Measurements from ENCODE around the gene STEEP1. TPM values are rescaled to one million over a fixed set of nuclear protein-coding genes. Genes with fewer than 3 reads are reported as not detected.
A peak's percentile ranks its signal among the peaks of the same experiment; 100 is the strongest.

The STEEP1 gene
- total RNA-seq, 1 experiment from 2014 or later = 104 TPM

GRCh38 chrX:119604766-119605463, 39.7 kb upstream of the STEEP1 start:
- CTCF ChIA-PET = no interaction called here
- POLR2A ChIA-PET (ENCODE audit: unreplicated experiment) = no interaction called here

DNA sequence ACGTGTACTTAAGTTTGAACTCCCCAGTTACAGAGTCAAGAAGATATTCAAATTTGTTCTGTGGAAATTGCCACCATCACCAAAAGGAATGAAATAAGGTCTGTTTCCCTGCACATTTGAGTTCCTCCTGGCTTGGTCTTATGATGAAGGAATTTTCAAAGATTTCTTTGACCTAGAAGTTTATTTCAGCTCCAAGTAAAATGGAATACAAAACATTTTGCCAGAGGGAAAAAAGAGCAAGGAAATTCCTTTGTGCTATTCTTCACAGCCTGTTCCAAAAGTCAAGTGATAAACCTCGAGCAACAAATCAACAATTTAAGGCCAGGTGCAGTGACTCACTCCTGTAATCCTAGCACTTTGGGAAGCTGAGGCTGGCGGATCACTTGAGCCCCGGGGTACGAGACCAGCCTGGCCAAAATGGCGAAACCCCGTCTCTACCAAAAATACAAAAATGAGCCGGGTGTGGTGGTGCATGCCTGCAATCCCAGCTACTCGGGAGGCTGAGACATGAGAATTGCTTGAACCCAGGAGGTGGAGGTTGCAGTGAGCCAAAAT, 37.6 kb upstream of the STEEP1 start:
- Histone ChIP-seq H3K4me1 (ENCODE audit: insufficient read depth, low read length) (peaks cover 20% of the 10 kb centered on the region), H4K20me1 (ENCODE audit: low read length) (peaks cover 35% of the 10 kb centered on the region), H3K9me3 (ENCODE audit: low read length) (no peaks in the 10 kb centered on the region), H3K9me2 (replicated peaks; ENCODE audit: low read length) (no peaks in the 10 kb centered on the region), H3K4me2 (ENCODE audit: low read length) (peak overlapping the region; percentile 34; the same call in 1 of the 2 replicates), H3K4me3 (ENCODE audit: low read length) (no peak overlapping the region), H3K36me3 (ENCODE audit: low read depth, low read length) (peaks cover 3% of the 10 kb centered on the region; the same call in 1 of the 2 replicates), H3K27me3 (ENCODE audit: low read length) (no peaks in the 10 kb centered on the region), H3F3A (ENCODE audit: low read length, unreplicated experiment) (no peaks in the 10 kb centered on the region), H3K27ac (ENCODE audit: low read length) (no peak overlapping the region), H3K79me2 (ENCODE audit: low read length) (peaks cover 82% of the 10 kb centered on the region), H3K9ac (ENCODE audit: low read length) (no peak overlapping the region), H2AFZ (ENCODE audit: low read length) (no peak overlapping the region)
- intact Hi-C loops (cut with micrococcal nuclease) = no loop called here
- DNase-seq (no peak), ATAC-seq (no peak)
- no peak for TF ChIP-seq EZH2phosphoT487 (IDR thresholded peaks at IDR 0.05; ENCODE audit: borderline replicate concordance, low read length)
- TF ChIP-seq, protein P1, sequence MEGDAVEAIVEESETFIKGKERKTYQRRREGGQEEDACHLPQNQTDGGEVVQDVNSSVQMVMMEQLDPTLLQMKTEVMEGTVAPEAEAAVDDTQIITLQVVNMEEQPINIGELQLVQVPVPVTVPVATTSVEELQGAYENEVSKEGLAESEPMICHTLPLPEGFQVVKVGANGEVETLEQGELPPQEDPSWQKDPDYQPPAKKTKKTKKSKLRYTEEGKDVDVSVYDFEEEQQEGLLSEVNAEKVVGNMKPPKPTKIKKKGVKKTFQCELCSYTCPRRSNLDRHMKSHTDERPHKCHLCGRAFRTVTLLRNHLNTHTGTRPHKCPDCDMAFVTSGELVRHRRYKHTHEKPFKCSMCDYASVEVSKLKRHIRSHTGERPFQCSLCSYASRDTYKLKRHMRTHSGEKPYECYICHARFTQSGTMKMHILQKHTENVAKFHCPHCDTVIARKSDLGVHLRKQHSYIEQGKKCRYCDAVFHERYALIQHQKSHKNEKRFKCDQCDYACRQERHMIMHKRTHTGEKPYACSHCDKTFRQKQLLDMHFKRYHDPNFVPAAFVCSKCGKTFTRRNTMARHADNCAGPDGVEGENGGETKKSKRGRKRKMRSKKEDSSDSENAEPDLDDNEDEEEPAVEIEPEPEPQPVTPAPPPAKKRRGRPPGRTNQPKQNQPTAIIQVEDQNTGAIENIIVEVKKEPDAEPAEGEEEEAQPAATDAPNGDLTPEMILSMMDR (conservative IDR thresholded peaks at IDR 0.05; ENCODE audit: low read depth, low read length) = no peak
- TF ChIP-seq EZH2 (IDR thresholded peaks at IDR 0.05; ENCODE audit: low read length, unreplicated experiment) = no peak
- POLR2A ChIA-PET (ENCODE audit: unreplicated experiment) = interaction anchor here (0.5 to 0.6 kb wide), 2 partner anchors 19 to 90 kb away, joined by 7 to 20 read pairs; no protein-coding TSS in a partner anchor
- no TSS peak for BruUV-seq (replicated peaks)
- CTCF ChIA-PET = no interaction called here

More at GRCh38 chrX:119604766-119605463, 39.7 kb upstream of the STEEP1 start:
- intact Hi-C loops (cut with micrococcal nuclease) = no loop called here
- Histone ChIP-seq H3K36me3 (ENCODE audit: low read depth, low read length) (peaks cover 3% of the 10 kb centered on the region; the same call in 1 of the 2 replicates), H3K27ac (ENCODE audit: low read length) (no peak overlapping the region), H3K27me3 (ENCODE audit: low read length) (no peaks in the 10 kb centered on the region), H3K9me2 (replicated peaks; ENCODE audit: low read length) (no peaks in the 10 kb centered on the region), H4K20me1 (ENCODE audit: low read length) (peaks cover 35% of the 10 kb centered on the region), H2AFZ (ENCODE audit: low read length) (no peak overlapping the region), H3K4me1 (ENCODE audit: insufficient read depth, low read length) (peaks cover 20% of the 10 kb centered on the region), H3K9me3 (ENCODE audit: low read length) (no peaks in the 10 kb centered on the region), H3K79me2 (ENCODE audit: low read length) (peaks cover 65% of the 10 kb centered on the region), H3F3A (ENCODE audit: low read length, unreplicated experiment) (no peaks in the 10 kb centered on the region), H3K4me3 (ENCODE audit: low read length) (peak overlapping the region; percentile 93), H3K4me2 (ENCODE audit: low read length) (peak overlapping the region; percentile 88), H3K9ac (ENCODE audit: low read length) (peak overlapping the region; percentile 100)
- ATAC-seq (no peak), DNase-seq (no peak)
- TF ChIP-seq EZH2phosphoT487 (IDR thresholded peaks at IDR 0.05; ENCODE audit: borderline replicate concordance, low read length) (no peak), EZH2 (IDR thresholded peaks at IDR 0.05; ENCODE audit: low read length, unreplicated experiment) (no peak)
- TF ChIP-seq, protein P1 (conservative IDR thresholded peaks at IDR 0.05; ENCODE audit: low read depth, low read length) = no peak
- no TSS peak for BruUV-seq (replicated peaks)

- H3K9me3 ChIP-seq (ENCODE audit: low read length) = no peaks in the 10 kb centered on the region
- TF ChIP-seq EZH2 (IDR thresholded peaks at IDR 0.05; ENCODE audit: low read length, unreplicated experiment) (no peak), EZH2phosphoT487 (IDR thresholded peaks at IDR 0.05; ENCODE audit: borderline replicate concordance, low read length) (no peak)
- TF ChIP-seq, protein P1 (conservative IDR thresholded peaks at IDR 0.05; ENCODE audit: low read depth, low read length) = no peak
- H3K27me3 ChIP-seq (ENCODE audit: low read length) = no peaks in the 10 kb centered on the region
- ChIA-PET CTCF (no interaction called here), POLR2A (ENCODE audit: unreplicated experiment) (no interaction called here)
- DNase-seq (no peak), ATAC-seq (no peak)
- H4K20me1 ChIP-seq (ENCODE audit: low read length) = no peaks in the 10 kb centered on the region
- no peak overlapping the region for H3K27ac ChIP-seq (ENCODE audit: low read length)
- intact Hi-C loops (cut with micrococcal nuclease) = no loop called here
- no peak overlapping the region for H3K9ac ChIP-seq (ENCODE audit: low read length)
- no peak overlapping the region for H3K4me2 ChIP-seq (ENCODE audit: low read length)
- peaks cover 20% of the 10 kb centered on the region; the same call in 1 of the 2 replicates for H3K79me2 ChIP-seq (ENCODE audit: low read length)
- no peaks in the 10 kb centered on the region for H3K9me2 ChIP-seq (replicated peaks; ENCODE audit: low read length)
- H3K36me3 ChIP-seq (ENCODE audit: low read depth, low read length) = peaks cover 37% of the 10 kb centered on the region
- H3F3A ChIP-seq (ENCODE audit: low read length, unreplicated experiment) = no peaks in the 10 kb centered on the region
- H2AFZ ChIP-seq (ENCODE audit: low read length) = no peak overlapping the region
- no peak overlapping the region for H3K4me3 ChIP-seq (ENCODE audit: low read length)
- H3K4me1 ChIP-seq (ENCODE audit: insufficient read depth, low read length) = no peaks in the 10 kb centered on the region
- BruUV-seq (replicated peaks) = no TSS peak
Observed at GRCh38 chrX:119589810-119590209, 24.6 kb upstream of the STEEP1 start.

Measured in PC-3 (cell line).